Measurements from ENCODE around the gene R3HCC1L. TPM values are rescaled to one million over a fixed set of nuclear protein-coding genes. Genes with fewer than 3 reads are reported as not detected.

R3HCC1L gene
- total RNA-seq, 1 experiment from 2014 or later, result 15.9 TPM

GRCh38 chr10:98285416-98285815 lies 151.0 kb downstream of the R3HCC1L start:
- in situ Hi-C loops (cut with HindIII; ENCODE audit: low pct_unique_long_range_greater_than_20kb, low sequenced_read_pairs), result no loop called here
- ATAC-seq (no peak), DNase-seq (ENCODE audit: low read depth, low spot score) (no peak)
- Histone ChIP-seq H3K27ac (ENCODE audit: low read length) (no peak overlapping the region), H3K4me1 (ENCODE audit: control insufficient read depth, insufficient read depth, low read length) (no peaks in the 10 kb centered on the region), H3K36me3 (ENCODE audit: control insufficient read depth, insufficient read depth, low read length) (no peaks in the 10 kb centered on the region), H3K27me3 (ENCODE audit: control insufficient read depth, insufficient read depth, low read length) (peaks cover 19% of the 10 kb centered on the region), H3K9me3 (ENCODE audit: control insufficient read depth, insufficient read depth, low read depth, low read length) (no peaks in the 10 kb centered on the region), H3K4me3 (ENCODE audit: low read depth in 2 of 2, low read length in 2 of 2) (no peak overlapping the region)
- intact Hi-C loops (cut with micrococcal nuclease; ENCODE audit: unreplicated experiment), result no loop called here
- TF ChIP-seq, protein P1, sequence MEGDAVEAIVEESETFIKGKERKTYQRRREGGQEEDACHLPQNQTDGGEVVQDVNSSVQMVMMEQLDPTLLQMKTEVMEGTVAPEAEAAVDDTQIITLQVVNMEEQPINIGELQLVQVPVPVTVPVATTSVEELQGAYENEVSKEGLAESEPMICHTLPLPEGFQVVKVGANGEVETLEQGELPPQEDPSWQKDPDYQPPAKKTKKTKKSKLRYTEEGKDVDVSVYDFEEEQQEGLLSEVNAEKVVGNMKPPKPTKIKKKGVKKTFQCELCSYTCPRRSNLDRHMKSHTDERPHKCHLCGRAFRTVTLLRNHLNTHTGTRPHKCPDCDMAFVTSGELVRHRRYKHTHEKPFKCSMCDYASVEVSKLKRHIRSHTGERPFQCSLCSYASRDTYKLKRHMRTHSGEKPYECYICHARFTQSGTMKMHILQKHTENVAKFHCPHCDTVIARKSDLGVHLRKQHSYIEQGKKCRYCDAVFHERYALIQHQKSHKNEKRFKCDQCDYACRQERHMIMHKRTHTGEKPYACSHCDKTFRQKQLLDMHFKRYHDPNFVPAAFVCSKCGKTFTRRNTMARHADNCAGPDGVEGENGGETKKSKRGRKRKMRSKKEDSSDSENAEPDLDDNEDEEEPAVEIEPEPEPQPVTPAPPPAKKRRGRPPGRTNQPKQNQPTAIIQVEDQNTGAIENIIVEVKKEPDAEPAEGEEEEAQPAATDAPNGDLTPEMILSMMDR (IDR thresholded peaks at IDR 0.05), result no peak
- no peak for TF ChIP-seq TCF7L2 (IDR thresholded peaks at IDR 0.05; ENCODE audit: low read depth, low read length)
- CTCF ChIA-PET, result no interaction called here
- BruUV-seq (replicated peaks), result no TSS peak
- POLR2A ChIA-PET, result no interaction called here

DNA sequence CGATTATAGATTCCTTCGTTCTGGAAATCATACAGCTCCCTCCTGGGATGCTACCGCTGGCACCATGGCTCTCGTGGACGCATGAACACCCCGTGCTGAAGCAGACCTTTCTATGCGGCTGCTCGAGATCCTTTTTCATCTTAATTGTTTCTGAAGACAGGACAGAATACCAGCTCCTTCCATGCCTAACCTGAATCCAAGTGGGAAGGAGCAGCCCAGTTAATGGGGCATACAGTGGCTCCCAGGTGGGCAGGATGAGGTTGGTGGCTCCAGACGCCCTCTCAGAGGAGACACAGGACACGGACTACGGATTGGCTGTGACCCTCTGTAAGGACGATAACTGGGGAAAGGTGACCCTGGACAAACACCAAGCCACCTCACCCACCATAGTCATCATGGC lies 152.0 kb downstream of the R3HCC1L start:
- Histone ChIP-seq H3K4me3 (ENCODE audit: low read depth in 2 of 2, low read length in 2 of 2) (no peak overlapping the region), H3K36me3 (ENCODE audit: control insufficient read depth, insufficient read depth, low read length) (no peaks in the 10 kb centered on the region), H3K27me3 (ENCODE audit: control insufficient read depth, insufficient read depth, low read length) (peaks cover 12% of the 10 kb centered on the region), H3K4me1 (ENCODE audit: control insufficient read depth, insufficient read depth, low read length) (no peaks in the 10 kb centered on the region), H3K27ac (ENCODE audit: low read length) (no peak overlapping the region), H3K9me3 (ENCODE audit: control insufficient read depth, insufficient read depth, low read depth, low read length) (no peaks in the 10 kb centered on the region)
- ChIA-PET POLR2A (no interaction called here), CTCF (interaction anchor here (0.6 to 1.4 kb wide), 2 partner anchors 23 to 521 kb away, joined by 3 to 6 read pairs; no protein-coding TSS in a partner anchor)
- intact Hi-C loops (cut with micrococcal nuclease; ENCODE audit: unreplicated experiment), result no loop called here
- DNase-seq (ENCODE audit: low read depth, low spot score) (no peak), ATAC-seq (no peak)
- in situ Hi-C loops (cut with HindIII; ENCODE audit: low pct_unique_long_range_greater_than_20kb, low sequenced_read_pairs), result no loop called here
- TF ChIP-seq, protein P1 (IDR thresholded peaks at IDR 0.05), result no peak
- no peak for TF ChIP-seq SIN3A (IDR thresholded peaks at IDR 0.05; ENCODE audit: borderline replicate concordance, insufficient read depth, low read depth, low read length)
- no peak for TF ChIP-seq REST (IDR thresholded peaks at IDR 0.05; ENCODE audit: insufficient read depth in 1 of 2, low read depth in 2 of 2, low read length in 1 of 2)
- TF ChIP-seq POLR2AphosphoS5 (IDR thresholded peaks at IDR 0.05; ENCODE audit: low read depth, low read length), result no peak
- TF ChIP-seq TCF7L2 (IDR thresholded peaks at IDR 0.05; ENCODE audit: low read depth, low read length), result no peak
- no TSS peak for BruUV-seq (replicated peaks)

All from Panc1 (cell line).